Daoy (cell line): Measurements from ENCODE around the gene SDR9C7. TPM values are rescaled to one million over a fixed set of nuclear protein-coding genes. Genes with fewer than 3 reads are reported as not detected.
"Not testable (repeated sequence)": the region's sequence is repeated elsewhere in the genome, so short reads cannot be mapped to it uniquely, and the experiment has no call there.

Experiments
- DNase-seq: peaks from one replicate; pipeline ENCODE4 v3.0.0-alpha.2; 2015; ENCODE audit warnings: low read depth
- total RNA-seq: library from RNA; depleted of rRNA; stranded (reverse); fragments of >200 nt; shearing (Covaris generic); gene quantifications from 2 replicates; pipeline ENCODE4 v1.2.3, GENCODE V29; 2014

The SDR9C7 gene
- total RNA-seq, 1 experiment from 2014 or later = not detected

DNA sequence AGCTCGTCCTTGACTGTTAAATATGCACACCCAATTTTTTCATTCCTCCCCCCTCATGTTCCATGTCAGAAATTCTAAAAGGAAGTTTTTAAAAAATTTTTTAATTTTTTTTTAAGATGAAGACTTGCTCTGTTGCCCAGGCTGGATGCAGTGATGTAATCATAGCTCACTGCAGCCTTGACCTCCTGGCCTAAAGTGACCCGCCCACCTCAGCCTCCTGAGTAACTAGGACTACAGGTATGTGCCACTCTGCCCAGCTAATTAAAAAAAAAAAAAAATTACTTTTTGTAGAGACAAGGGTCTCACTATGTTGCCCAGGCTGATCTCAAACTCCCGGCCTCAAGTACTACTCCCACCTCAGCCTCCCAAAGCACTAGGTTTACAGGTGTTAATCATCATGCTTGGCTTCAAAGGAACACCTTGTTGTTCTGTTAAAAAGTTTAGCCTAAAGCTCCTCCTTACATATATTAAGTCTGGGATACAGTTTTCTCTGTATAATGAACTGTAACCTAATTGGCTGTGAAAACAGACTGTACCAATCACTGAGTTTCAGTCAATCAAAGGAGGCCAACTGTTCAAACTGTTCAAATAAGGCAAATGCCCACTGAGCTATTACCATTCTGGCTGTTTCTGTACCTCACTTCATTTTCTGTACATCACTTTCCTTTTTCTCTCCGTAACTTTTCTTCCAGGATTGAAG lies 17.8 kb downstream of the SDR9C7 start:
- DNase-seq = no peak

- DNase-seq = no peak
Measured at GRCh38 chr12:56914724-56915123, 19.5 kb downstream of the SDR9C7 start.

GRCh38 chr12:56914256-56914655 lies 20.0 kb downstream of the SDR9C7 start:
- no peak for DNase-seq

- not testable (repeated sequence) for DNase-seq
Measured at GRCh38 chr12:56909403-56909802, 24.8 kb downstream of the SDR9C7 start.

GRCh38 chr12:56908136-56908535 lies 26.1 kb downstream of the SDR9C7 start:
- DNase-seq = no peak

- DNase-seq = no peak
Measured at GRCh38 chr12:56905852-56906251, 28.4 kb downstream of the SDR9C7 start.

- no peak for DNase-seq
Measured at GRCh38 chr12:56903374-56903773, 30.8 kb downstream of the SDR9C7 start.

- DNase-seq = not testable (repeated sequence)
Measured at GRCh38 chr12:56901313-56901712, 32.9 kb downstream of the SDR9C7 start.

DNA sequence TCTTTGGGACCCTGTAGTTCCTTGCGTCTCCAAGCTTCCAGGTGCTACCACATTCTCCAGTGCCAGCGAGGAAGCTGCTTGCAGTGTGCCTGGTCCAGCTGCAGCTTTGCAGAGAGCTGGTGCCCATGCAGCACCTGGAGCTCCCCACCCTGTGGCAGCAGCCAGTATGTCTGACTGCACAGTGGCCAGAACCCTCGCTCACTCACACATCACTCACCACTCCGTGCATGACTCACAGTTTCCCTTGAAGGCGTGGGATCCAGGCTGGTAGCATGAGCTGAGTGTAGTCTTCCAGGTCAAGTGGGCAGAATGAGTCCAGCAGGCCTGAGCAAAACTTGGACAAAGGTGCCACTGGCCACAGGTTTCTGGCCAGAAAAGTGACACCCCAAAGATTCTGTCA lies 33.6 kb downstream of the SDR9C7 start:
- no peak for DNase-seq

GRCh38 chr12:56898938-56899337 lies 35.3 kb downstream of the SDR9C7 start:
- DNase-seq = no peak

DNA sequence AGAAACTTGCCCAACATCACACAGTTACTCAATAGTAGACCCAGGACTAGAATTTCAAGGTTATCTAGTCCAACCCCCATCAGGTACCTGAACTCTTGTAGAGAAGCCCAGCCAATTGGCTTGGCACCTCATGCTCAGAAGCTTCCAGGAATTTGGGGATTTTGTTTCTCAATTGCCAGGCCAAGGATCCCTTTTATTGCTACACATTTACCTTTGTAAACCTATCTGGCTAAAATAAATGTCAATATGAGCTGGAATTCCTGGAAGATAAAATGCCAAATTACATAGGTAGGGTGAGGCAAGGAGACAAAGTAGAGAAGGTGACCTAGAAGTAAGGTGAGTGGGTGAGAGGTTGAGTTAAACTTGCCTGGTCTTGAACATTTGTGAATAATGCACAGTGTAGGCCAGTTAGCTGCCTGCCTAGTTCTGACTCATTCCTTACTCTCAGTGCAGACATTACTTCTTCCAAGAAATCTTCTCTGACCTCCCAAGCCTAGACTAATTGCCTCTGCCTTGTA lies 36.3 kb downstream of the SDR9C7 start:
- no peak for DNase-seq

DNA sequence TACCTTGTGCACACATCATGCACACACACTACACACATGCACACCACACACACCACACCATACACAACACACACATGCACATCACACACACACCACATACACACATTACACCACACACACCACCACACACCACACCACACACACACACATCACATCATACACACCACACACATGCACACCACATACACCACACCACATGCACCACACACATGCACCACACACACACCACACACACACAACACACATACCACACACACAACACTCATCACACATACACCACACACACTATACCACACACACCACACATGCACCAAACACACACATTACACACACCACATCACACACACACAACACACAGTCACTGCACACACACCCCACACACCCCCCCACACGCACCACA lies 38.1 kb downstream of the SDR9C7 start:
- no peak for DNase-seq

- DNase-seq = no peak
Measured at GRCh38 chr12:56894698-56895368, 39.4 kb downstream of the SDR9C7 start.

DNA sequence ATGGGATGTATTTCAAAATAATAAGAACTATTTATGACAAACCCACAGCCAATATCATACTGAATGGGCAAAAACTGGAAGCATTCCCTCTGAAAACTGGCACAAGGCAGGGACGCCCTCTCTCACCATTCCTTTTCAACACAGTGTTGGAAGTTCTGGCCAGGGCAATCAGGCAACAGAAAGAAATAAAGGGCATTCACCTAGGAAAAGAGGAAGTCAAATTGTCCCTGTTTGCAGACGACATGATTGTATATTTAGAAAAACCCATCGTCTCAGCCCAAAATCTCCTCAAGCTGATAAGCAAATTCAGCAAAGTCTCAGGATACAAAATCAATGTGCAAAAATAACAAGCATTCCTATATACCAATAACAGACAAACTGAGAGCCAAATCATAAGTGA lies 42.3 kb downstream of the SDR9C7 start:
- DNase-seq = not testable (repeated sequence)

DNA sequence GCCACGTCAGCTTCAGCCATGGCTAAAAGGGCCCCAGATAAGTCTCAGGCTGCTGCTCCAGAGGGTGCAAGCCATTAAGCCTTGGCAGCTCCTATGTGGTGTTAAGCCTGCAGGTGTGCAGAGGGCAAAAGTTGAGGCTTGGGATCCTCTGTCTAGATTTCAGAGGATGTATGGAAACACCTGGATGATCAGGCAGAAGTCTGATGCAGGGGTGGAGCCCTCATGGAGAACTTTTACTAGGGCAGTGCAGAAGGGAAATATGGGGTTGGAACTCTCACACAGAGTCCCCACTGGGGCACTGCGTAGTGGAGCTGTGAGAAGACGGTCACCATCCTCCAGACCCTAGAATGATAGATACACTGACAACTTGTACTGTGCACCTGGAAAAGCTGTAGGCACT lies 47.9 kb downstream of the SDR9C7 start:
- no peak for DNase-seq

- DNase-seq = no peak
Measured at GRCh38 chr12:56885316-56885715, 48.9 kb downstream of the SDR9C7 start.

DNA sequence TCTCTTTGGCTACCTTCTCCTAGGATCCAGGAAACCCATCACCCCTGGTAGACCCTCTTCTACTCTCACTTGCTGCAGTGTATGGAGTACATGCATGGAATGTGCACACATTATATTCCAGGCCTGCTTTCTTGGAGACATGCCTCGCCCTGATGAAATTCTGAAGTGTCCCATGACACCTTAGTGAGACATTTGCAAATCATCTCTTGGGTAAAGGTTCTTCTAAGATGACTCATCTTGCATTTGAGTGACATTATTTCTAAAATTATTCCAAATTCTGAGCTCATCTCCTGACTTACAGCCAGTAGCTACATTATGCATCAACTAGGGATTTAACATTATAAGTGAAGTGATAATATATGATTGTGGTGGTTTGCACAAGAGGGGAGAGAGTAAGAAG lies 49.8 kb downstream of the SDR9C7 start:
- no peak for DNase-seq

GRCh38 chr12:56882407-56882806 lies 51.8 kb downstream of the SDR9C7 start:
- DNase-seq = not testable (repeated sequence)

DNA sequence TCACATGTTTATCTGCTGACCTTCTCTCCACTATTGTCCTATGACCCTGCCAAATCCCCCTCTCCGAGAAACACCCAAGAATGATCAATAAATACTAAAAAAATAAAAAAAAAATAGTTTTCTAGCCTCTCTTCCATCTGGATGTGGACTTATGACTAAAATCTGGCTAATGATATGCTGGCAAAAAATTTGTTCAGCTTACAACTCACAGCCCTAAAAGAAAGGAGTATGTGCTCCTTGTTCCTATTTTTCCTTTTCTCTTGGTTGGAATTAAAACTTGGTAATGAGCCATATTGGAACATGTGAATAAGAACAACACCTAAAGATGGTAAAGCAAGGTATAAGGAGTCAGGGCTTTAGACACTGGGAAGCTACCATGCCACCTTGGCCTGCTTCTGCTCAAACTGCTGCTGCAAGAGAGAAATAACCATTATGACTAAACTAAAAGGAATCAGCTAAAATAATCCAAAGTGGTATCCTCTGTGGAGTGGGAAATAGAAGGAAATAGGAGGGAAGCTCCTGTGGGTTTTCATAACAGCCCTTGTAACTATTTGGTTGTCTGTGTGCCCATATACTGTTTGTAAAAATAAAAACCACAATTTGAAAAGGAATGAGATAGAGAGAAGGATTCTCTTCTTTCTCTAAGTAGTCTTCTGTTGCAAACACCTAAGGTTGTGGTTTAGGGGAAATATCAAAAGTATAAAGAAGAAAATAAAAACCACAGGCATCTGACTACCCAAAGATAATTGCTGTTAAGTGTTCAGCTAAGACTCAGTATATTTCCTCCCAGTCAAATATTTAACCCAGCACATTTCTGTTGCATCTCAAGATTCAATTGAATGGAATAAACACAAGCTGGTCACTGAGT lies 53.8 kb downstream of the SDR9C7 start:
- DNase-seq = no peak

DNA sequence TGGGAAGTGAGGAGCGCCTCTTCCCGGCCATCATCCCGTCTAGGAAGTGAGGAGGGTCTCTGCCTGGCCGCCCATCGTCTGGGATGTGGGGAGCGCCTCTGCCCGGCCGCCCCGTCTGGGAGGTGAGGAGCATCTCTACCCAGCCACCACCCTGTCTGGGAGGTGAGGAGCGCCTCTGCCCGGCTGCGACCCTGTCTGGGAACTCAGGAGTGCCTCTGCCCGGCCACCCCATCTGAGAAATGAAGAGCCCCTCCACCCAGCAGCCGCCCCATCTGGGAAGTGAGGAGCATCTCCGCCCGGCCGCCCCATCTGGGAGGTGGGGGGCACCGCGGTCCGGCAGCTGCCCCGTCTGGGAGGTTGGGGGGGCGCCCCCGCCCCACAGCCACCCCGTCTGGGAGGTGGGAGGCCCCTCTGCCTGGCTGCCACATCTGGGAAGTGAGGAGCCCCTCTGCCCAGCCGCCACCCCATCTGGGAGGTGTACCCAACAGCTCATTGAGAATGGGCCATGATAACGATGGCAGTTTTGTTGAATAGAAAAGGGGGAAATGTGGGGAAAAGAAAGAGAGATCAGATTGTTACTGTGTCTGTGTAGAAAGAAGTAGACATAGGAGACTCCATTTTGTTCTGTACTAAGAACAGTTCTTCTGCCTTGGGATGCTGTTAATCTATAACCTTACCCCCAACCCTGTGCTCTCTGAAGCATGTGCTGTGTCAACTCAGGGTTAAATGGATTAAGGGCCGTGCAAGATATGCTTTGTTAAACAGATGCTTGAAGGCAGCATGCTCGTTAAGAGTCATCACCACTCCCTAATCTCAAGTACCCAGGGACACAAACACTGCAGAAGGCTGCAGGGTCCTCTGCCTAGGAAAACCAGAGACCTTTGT lies 54.7 kb downstream of the SDR9C7 start:
- not testable (repeated sequence) for DNase-seq

- DNase-seq = no peak
Measured at GRCh38 chr12:56878010-56878339, 56.2 kb downstream of the SDR9C7 start.
